Colonic mucosa (tissue), 4 donors: ENCODE data around the gene DCUN1D1. TPM values are rescaled to one million over a fixed set of nuclear protein-coding genes. Genes with fewer than 3 reads are reported as not detected.

Experiments used
- DNase-seq: peaks from one replicate; pipeline ENCODE4 v3.0.0-alpha.2; 2020
- H3K27ac ChIP-seq: fragments of 200-600 bp; one replicate; pipeline ENCODE4 v1.8.0; 2021
- H3K27me3 ChIP-seq: fragments of 200-600 bp; one replicate; pipeline ENCODE4 v1.8.0; 2021
- H3K36me3 ChIP-seq: fragments of 200-600 bp; one replicate; pipeline ENCODE4 v1.8.0; 2021
- H3K4me1 ChIP-seq: fragments of 200-600 bp; one replicate; pipeline ENCODE4 v1.8.0; 2021; ENCODE audit warnings: mild to moderate bottlenecking
- H3K4me3 ChIP-seq: fragments of 200-600 bp; one replicate; pipeline ENCODE4 v1.8.0; 2021
- H3K9ac ChIP-seq, 2 donors: one replicate each; pipeline ENCODE4 v1.7.0; 2013; ENCODE audit warnings: control low read depth in 2 of 2, low read depth in 2 of 2, low read length in 2 of 2
- H3K9me3 ChIP-seq: fragments of 200-600 bp; one replicate; pipeline ENCODE4 v1.8.0; 2021
- intact Hi-C: fragments of 100-400 bp; cut with DNase I; formaldehyde crosslinking; loops from one replicate; pipeline ENCODE4 v1.14.1; 2022
- total RNA-seq, 2 donors: library from RNA; stranded (reverse); fragmentation: NEBNext Ultra II Directional in 1 of 2; extraction: Animal tissue kit (Norgen Biotek cat#: 25700) in 1 of 2; gene quantifications; one replicate each; pipeline ENCODE4 v1.2.1, GENCODE V29; 2021
- TF ChIP-seq, protein P1 (sequence below): fragments of 200-600 bp; IDR thresholded peaks from one replicate; pipeline ENCODE4 v1.8.0; 2022; ENCODE audit warnings: antibody characterized with exemption, mild to moderate bottlenecking
- donor health status: healthy.
- donor health status: DM: no; HTN: no; CAD: no.
- donor health status: DM: no; HTN: no; CAD: no.

DCUN1D1 gene
- total RNA-seq, 2 donors from 2014 or later: 38.9 to 56.6 TPM

DNA sequence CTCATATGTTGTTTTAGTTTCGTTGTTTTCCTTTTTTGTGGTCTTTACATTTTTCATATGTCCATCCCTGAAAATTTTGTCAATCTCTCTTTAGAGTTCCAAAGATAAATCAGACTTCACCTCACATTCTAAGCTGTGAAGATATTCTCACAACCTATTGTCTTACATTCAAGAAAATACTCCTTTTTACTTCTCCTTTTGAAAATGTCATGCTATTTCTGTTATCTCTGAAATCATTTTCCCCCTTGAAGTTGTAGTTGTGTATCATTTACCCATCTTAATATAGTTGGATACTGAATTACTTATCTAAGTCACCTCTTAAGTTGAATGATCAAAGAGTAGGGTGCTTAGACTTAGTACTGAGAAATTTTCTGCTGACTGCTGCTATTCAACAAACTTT, 74.3 kb downstream of the DCUN1D1 start:
- DNase-seq: no peak
- Histone ChIP-seq H3K9me3 (no peaks in the 10 kb centered on the region), H3K9ac (no peak overlapping the region), H3K4me3 (no peak overlapping the region), H3K36me3 (peaks cover 9% of the 10 kb centered on the region), H3K27ac (no peak overlapping the region), H3K4me1 (no peaks in the 10 kb centered on the region), H3K27me3 (no peaks in the 10 kb centered on the region)
- intact Hi-C loops: no loop called here
- TF ChIP-seq, protein P1, sequence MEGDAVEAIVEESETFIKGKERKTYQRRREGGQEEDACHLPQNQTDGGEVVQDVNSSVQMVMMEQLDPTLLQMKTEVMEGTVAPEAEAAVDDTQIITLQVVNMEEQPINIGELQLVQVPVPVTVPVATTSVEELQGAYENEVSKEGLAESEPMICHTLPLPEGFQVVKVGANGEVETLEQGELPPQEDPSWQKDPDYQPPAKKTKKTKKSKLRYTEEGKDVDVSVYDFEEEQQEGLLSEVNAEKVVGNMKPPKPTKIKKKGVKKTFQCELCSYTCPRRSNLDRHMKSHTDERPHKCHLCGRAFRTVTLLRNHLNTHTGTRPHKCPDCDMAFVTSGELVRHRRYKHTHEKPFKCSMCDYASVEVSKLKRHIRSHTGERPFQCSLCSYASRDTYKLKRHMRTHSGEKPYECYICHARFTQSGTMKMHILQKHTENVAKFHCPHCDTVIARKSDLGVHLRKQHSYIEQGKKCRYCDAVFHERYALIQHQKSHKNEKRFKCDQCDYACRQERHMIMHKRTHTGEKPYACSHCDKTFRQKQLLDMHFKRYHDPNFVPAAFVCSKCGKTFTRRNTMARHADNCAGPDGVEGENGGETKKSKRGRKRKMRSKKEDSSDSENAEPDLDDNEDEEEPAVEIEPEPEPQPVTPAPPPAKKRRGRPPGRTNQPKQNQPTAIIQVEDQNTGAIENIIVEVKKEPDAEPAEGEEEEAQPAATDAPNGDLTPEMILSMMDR: no peak

DNA sequence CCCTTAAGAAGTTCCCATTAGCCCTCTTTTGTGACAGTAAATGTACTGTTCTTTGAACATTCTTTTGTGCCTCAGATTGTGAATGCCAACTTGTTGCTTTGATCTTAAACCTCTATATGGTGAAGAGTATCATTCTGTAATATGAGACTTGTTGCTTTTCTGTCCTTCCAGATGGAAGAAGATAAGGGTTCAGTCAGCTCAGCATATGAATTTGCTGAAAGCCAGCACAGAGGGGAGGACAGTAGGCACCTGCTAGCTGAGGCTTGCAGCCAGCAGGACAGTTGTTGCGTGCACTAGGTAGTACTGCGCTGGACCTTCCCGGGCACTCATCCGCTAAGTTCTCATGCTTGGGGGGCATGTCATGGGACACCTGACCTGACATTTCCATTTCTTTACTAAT, 74.7 kb downstream of the DCUN1D1 start:
- DNase-seq: no peak
- no peaks in the 10 kb centered on the region for H3K27me3 ChIP-seq
- no peaks in the 10 kb centered on the region for H3K9me3 ChIP-seq
- intact Hi-C loops: no loop called here
- no peak overlapping the region for H3K4me3 ChIP-seq
- H3K9ac ChIP-seq: no peak overlapping the region
- TF ChIP-seq, protein P1: no peak
- H3K4me1 ChIP-seq: no peaks in the 10 kb centered on the region
- H3K27ac ChIP-seq: no peak overlapping the region
- peaks cover 9% of the 10 kb centered on the region for H3K36me3 ChIP-seq

DNA sequence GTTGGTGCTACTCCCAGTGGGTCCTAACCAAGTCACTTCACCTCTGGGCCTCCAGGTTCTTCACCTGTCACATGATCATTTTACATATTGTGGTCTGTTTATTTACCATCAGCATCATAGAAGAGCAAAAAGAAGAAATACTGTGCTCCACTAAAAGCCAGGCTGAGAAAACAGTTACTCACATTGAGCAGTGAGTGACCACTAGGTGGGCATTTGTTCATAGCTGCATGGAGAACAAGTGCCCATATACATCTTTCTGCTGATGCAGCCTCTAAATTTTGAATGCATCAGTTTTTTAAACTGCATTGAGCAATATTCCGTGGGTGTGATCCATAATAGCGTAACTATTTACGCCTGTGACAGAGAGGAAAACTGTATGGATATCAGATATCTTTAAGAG, 76.2 kb downstream of the DCUN1D1 start:
- no peak for DNase-seq
- H3K36me3 ChIP-seq: peaks cover 9% of the 10 kb centered on the region
- no peaks in the 10 kb centered on the region for H3K9me3 ChIP-seq
- no peak overlapping the region for H3K4me3 ChIP-seq
- H3K27me3 ChIP-seq: no peaks in the 10 kb centered on the region
- TF ChIP-seq, protein P1: no peak
- H3K9ac ChIP-seq: no peak overlapping the region
- no peaks in the 10 kb centered on the region for H3K4me1 ChIP-seq
- no peak overlapping the region for H3K27ac ChIP-seq
- intact Hi-C loops: no loop called here

DNA sequence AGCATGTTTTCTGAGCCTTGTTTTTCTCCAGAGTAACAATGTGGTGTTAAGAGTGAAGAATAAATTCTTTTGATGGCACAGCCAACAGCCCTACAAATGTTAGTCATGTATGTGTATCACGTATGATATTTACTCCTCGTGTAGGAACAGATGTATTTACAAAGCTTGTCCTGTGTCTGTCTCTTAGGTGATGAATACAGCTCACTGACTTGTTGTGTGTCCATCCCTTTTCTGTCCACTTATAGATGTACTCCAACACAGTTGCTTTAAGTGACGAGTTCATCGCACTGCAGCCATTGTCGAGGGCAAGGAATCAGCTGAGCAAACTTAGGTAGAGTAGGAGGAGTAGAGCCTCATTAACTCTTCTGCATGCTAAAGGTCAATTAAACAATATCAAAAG, 78.1 kb downstream of the DCUN1D1 start:
- Histone ChIP-seq H3K27me3 (no peaks in the 10 kb centered on the region), H3K9ac (no peak overlapping the region), H3K4me3 (no peak overlapping the region), H3K27ac (no peak overlapping the region), H3K36me3 (peaks cover 9% of the 10 kb centered on the region), H3K4me1 (no peaks in the 10 kb centered on the region), H3K9me3 (no peaks in the 10 kb centered on the region)
- intact Hi-C loops: no loop called here
- DNase-seq: no peak
- TF ChIP-seq, protein P1: no peak

DNA sequence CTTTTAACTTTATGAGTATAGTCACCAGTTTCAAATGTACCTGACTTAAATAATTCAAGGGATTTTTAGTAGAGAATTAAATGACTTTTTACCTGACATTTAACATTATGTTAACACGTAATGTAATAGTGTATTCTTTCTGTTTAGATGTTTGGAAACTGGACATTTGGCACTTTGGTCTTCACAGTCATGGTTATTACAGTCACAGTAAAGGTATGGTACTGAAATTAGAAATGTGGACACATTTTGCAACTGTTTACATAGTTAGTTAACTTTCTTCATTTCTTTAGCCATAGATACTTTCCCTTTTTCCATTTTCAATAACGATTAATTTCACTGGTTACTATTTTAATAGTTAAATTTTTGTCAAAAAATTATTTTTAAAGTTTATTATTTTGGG, 83.8 kb downstream of the DCUN1D1 start:
- intact Hi-C loops: no loop called here
- no peak for DNase-seq
- TF ChIP-seq, protein P1: no peak
- H3K9me3 ChIP-seq: no peaks in the 10 kb centered on the region
- no peak overlapping the region for H3K4me3 ChIP-seq
- H3K27me3 ChIP-seq: no peaks in the 10 kb centered on the region
- H3K4me1 ChIP-seq: no peaks in the 10 kb centered on the region
- H3K27ac ChIP-seq: no peak overlapping the region
- H3K9ac ChIP-seq: no peak overlapping the region
- no peaks in the 10 kb centered on the region for H3K36me3 ChIP-seq
